Liver (tissue), 9 donors: ENCODE measurements around the gene INTS1. TPM values are rescaled to one million over a fixed set of nuclear protein-coding genes. Genes with fewer than 3 reads are reported as not detected.

Experiments
- DNase-seq: peaks from one replicate; pipeline ENCODE4 v3.0.0-alpha.2; 2017; ENCODE audit warnings: low spot score
- H3K27ac ChIP-seq, 2 donors: one replicate each; pipeline ENCODE4 v1.7.0; 2013; ENCODE audit warnings: inconsistent platforms in 2 of 2, low read length in 2 of 2, control low read depth in 1 of 2, low read depth in 1 of 2, mild to moderate bottlenecking in 1 of 2
- H3K27me3 ChIP-seq, 4 donors: one replicate each; pipeline versions ENCODE4 v1.6.1 to v1.7.0; 2013; ENCODE audit warnings: low read length in 3 of 4, inconsistent platforms in 1 of 4, mild to moderate bottlenecking in 1 of 4, moderate library complexity in 1 of 4; ENCODE audit not compliant: control insufficient read depth in 4 of 4, insufficient read depth in 4 of 4
- H3K36me3 ChIP-seq, 4 donors: one replicate each; pipeline versions ENCODE4 v1.6.1 to v1.7.0; 2013; ENCODE audit warnings: low read length in 3 of 4, mild to moderate bottlenecking in 3 of 4, low read depth in 1 of 4, moderate library complexity in 1 of 4; ENCODE audit not compliant: control insufficient read depth in 4 of 4, insufficient read depth in 3 of 4
- H3K4me1 ChIP-seq, 4 donors: one replicate each; pipeline versions ENCODE4 v1.6.1 to v1.7.0; 2013; ENCODE audit warnings: low read length in 3 of 4, mild to moderate bottlenecking in 3 of 4, moderate library complexity in 1 of 4; ENCODE audit not compliant: control insufficient read depth in 4 of 4, insufficient read depth in 4 of 4
- H3K4me3 ChIP-seq, 3 donors: one replicate each; pipeline versions ENCODE4 v1.6.1 to v1.7.0; 2013; ENCODE audit warnings: low read length in 3 of 3, control low read depth in 1 of 3, low read depth in 1 of 3, mild to moderate bottlenecking in 1 of 3
- H3K9ac ChIP-seq, 2 donors: one replicate each; pipeline ENCODE4 v1.7.0; 2013; ENCODE audit warnings: low read length in 2 of 2, mild to moderate bottlenecking in 2 of 2, moderate library complexity in 2 of 2, control low read depth in 1 of 2, low read depth in 1 of 2
- H3K9me3 ChIP-seq, 4 donors: one replicate each; pipeline versions ENCODE4 v1.6.1 to v1.7.0; 2013; ENCODE audit warnings: low read length in 3 of 4; ENCODE audit not compliant: control insufficient read depth in 4 of 4
- ATF3 ChIP-seq: IDR thresholded peaks from 2 replicates; pipeline ENCODE4 v1.6.1; 2016; ENCODE audit warnings: antibody characterized with exemption
- CTCF ChIP-seq: fragments of 150-350 bp; IDR thresholded peaks from 2 replicates; pipeline ENCODE4 v1.5.1; 2017; ENCODE audit warnings: improper control_type of control experiment, low read depth, low read length; ENCODE audit not compliant: missing input control
- EGR1 ChIP-seq, 2 donors: IDR thresholded peaks; 2 replicates each; pipeline ENCODE4 v1.6.1; 2016 to 2018; ENCODE audit warnings: antibody characterized with exemption in 2 of 2, low read depth in 2 of 2
- FOXA1 ChIP-seq: IDR thresholded peaks from 2 replicates; pipeline ENCODE4 v1.6.1; 2016; ENCODE audit warnings: antibody characterized with exemption
- FOXA2 ChIP-seq: IDR thresholded peaks from 2 replicates; pipeline ENCODE4 v1.6.1; 2016; ENCODE audit warnings: antibody characterized with exemption
- GABPA ChIP-seq, 2 donors: IDR thresholded peaks in 1 of 2; conservative IDR thresholded peaks in 1 of 2; 2 replicates each; pipeline ENCODE4 v1.6.1; 2016; ENCODE audit warnings: antibody characterized with exemption in 2 of 2, mild to moderate bottlenecking in 1 of 2, moderate library complexity in 1 of 2
- HNF4G ChIP-seq: IDR thresholded peaks from 2 replicates; pipeline ENCODE4 v1.6.1; 2016; ENCODE audit warnings: antibody characterized with exemption
- JUND ChIP-seq, 2 donors: IDR thresholded peaks; 2 replicates each; pipeline ENCODE4 v1.6.1; 2016; ENCODE audit warnings: antibody characterized with exemption in 2 of 2
- MAX ChIP-seq: IDR thresholded peaks from 2 replicates; pipeline ENCODE4 v1.6.1; 2016; ENCODE audit warnings: antibody characterized with exemption
- RAD21 ChIP-seq, 2 donors: IDR thresholded peaks; 2 replicates each; pipeline ENCODE4 v1.6.1; 2016; ENCODE audit warnings: antibody characterized with exemption in 2 of 2, mild to moderate bottlenecking in 2 of 2
- REST ChIP-seq: IDR thresholded peaks from 2 replicates; pipeline ENCODE4 v1.6.1; 2016; ENCODE audit warnings: antibody characterized with exemption, mild to moderate bottlenecking
- RXRA ChIP-seq, 2 donors: IDR thresholded peaks; 2 replicates each; pipeline ENCODE4 v1.6.1; 2017 to 2018; ENCODE audit warnings: antibody characterized with exemption in 2 of 2, mild to moderate bottlenecking in 1 of 2
- SP1 ChIP-seq: IDR thresholded peaks from 2 replicates; pipeline ENCODE4 v1.6.1; 2018; ENCODE audit warnings: antibody characterized with exemption, mild to moderate bottlenecking
- TAF1 ChIP-seq: conservative IDR thresholded peaks from 2 replicates; pipeline ENCODE4 v1.6.1; 2016; ENCODE audit warnings: antibody characterized with exemption, mild to moderate bottlenecking
- YY1 ChIP-seq: IDR thresholded peaks from 2 replicates; pipeline ENCODE4 v1.6.1; 2016; ENCODE audit warnings: antibody characterized with exemption, mild to moderate bottlenecking
- WGBS: extraction: QIAGEN DNeasy Blood & Tissue Kit; methylation state at CpG from one replicate; pipeline ENCODE4 v1.1.7; 2013; 5-methylcytosine and 5-hydroxymethylcytosine counted together
- polyA plus RNA-seq, 2 donors: library from polyadenylated mRNA; stranded (reverse) in 1 of 2; unstranded in 1 of 2; fragments of 200-250 nt in 1 of 2; fragments of >200 nt in 1 of 2; fragmentation: Nextera tagmentation in 1 of 2; extraction: Ambion mirVana in 1 of 2; gene quantifications; one replicate each; pipeline versions ENCODE4 v1.2.1 to v1.2.3, GENCODE V29; 2013 to 2015
- total RNA-seq, 2 donors: library from RNA; depleted of rRNA; stranded (reverse); fragments of >200 nt; gene quantifications; one replicate each; pipeline ENCODE4 v1.2.3, GENCODE V29; 2014
- donor health status: healthy.
- donor health status: healthy.
- donor health status: healthy.
- donor health status: healthy.
- donor health status: healthy.

The INTS1 gene
- total and polyA plus RNA-seq, 4 donors, result 14.6 to 37.9 (median 30.7) TPM

GRCh38 chr7:1457059-1457948, 46.9 kb downstream of the INTS1 start:
- WGBS, result 66% methylated on average over 18 of the region's 18 CpGs
- Histone ChIP-seq H3K9me3 (no peaks in the 10 kb centered on the region), H3K27ac (no peak overlapping the region), H3K4me3 (peak overlapping the region in 1 of 3 donors; percentile 75), H3K9ac (no peak overlapping the region), H3K4me1 (peaks cover 10 to 61% (median 40%) of the 10 kb centered on the region in 4 donors), H3K36me3 (no peaks in the 10 kb centered on the region), H3K27me3 (no peaks in the 10 kb centered on the region)
- TF ChIP-seq CTCF (no peak), TAF1 (no peak), JUND (IDR thresholded peaks at IDR 0.05) (no peak), MAX (no peak), ATF3 (no peak), GABPA (IDR thresholded peaks at IDR 0.05 in 1 of 2, conservative IDR thresholded peaks at IDR 0.05 in 1 of 2) (no peak), RAD21 (IDR thresholded peaks at IDR 0.05) (no peak), RXRA (IDR thresholded peaks at IDR 0.05) (no peak), FOXA1 (no peak), EGR1 (IDR thresholded peaks at IDR 0.05; ENCODE audit: low read depth in 2 of 2) (no peak), REST (no peak), SP1 (no peak), HNF4G (no peak), FOXA2 (no peak)
- peak; percentile 51 for DNase-seq

- peaks cover 13 to 54% (median 34%) of the 10 kb centered on the region in 4 donors for H3K4me1 ChIP-seq
Measured at GRCh38 chr7:1455955-1456354, 48.2 kb downstream of the INTS1 start.

More at GRCh38 chr7:1455955-1456354, 48.2 kb downstream of the INTS1 start:
- H3K36me3 ChIP-seq, result no peaks in the 10 kb centered on the region
- WGBS, result 76% methylated on average over 13 of the region's 13 CpGs
- H3K27me3 ChIP-seq, result no peaks in the 10 kb centered on the region
- H3K9ac ChIP-seq, result peak overlapping the region in 1 of 2 donors; percentile 16
- peak overlapping the region; percentile 48 to 51 for H3K27ac ChIP-seq
- TF ChIP-seq YY1 (no peak), RXRA (IDR thresholded peaks at IDR 0.05) (no peak), GABPA (IDR thresholded peaks at IDR 0.05 in 1 of 2, conservative IDR thresholded peaks at IDR 0.05 in 1 of 2) (no peak), FOXA1 (no peak)
- H3K9me3 ChIP-seq, result no peaks in the 10 kb centered on the region
- H3K4me3 ChIP-seq, result no peak overlapping the region
- no peak for DNase-seq
